DOHH2 (cell line): ENCODE results near the gene CLDN5.

Experiments
- CTCF ChIP-seq: fragments of 200-600 bp; sonication (generic); IDR thresholded peaks from one replicate; pipeline ENCODE4 v1.5.1; 2014; ENCODE audit warnings: antibody characterized with exemption, mild to moderate bottlenecking, low read depth, low read length; ENCODE audit not compliant: poor library complexity, severe bottlenecking
- EZH2phosphoT487 ChIP-seq: fragments of 200-600 bp; sonication (generic); IDR thresholded peaks from 2 replicates; pipeline ENCODE4 v1.6.1; 2017; ENCODE audit warnings: borderline replicate concordance, mild to moderate bottlenecking, antibody characterized with exemption, low read length, moderate library complexity, mixed read lengths

GRCh38 chr22:19524170-19525115 lies at the start of gene CLDN5:
- no peak for TF ChIP-seq CTCF
- no peak for TF ChIP-seq EZH2phosphoT487
